NCI-H2107 treated with DMSO at 0.1 percent for 48 hours (cell line): ENCODE measurements around the gene TLE4.

Source experiments
- DNase-seq: peaks from one replicate; lab custom pipeline; 2025; ENCODE audit not compliant: unreplicated experiment; lab: John Stamatoyannopoulos, UW

TLE4 gene

DNA sequence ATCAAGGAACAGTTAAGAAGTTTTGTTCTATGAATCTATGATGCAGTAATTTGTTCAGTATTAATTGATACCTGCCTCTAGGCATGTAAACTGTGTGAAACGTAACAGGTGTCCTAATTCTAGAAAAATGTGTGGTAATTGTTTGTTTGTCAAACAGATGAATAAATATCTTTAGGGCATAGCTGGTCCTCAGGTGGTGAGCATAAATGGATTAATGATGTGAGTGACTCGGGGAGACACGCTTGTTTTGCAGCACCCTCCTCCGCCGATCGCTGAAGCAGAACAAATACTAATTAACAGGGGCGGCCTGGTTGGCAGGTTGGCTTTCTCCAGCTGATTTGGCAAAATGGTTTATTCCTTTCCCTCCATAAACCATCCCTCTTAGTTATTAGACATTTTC, 88.8 kb downstream of the TLE4 start:
- DNase-seq, result no peak

DNA sequence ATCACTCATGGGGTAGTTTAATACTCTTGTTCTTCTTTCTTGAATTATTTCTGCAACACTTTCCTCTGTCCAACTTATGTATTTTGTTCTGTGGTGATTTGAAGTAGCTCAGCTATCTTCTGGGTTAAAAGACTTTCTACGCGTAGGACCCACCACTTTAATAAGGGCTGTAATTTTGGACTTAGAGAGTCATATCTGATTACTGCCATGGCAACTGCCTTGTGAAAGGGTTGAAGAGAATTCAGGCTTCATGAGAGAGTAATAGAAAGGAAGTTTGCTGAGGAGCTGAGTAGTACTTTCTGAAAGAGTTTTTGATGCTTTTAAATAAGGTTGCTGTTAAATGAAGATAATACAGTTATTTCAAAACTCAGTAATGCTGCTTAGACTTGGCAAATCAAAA, 89.5 kb downstream of the TLE4 start:
- no peak for DNase-seq

DNA sequence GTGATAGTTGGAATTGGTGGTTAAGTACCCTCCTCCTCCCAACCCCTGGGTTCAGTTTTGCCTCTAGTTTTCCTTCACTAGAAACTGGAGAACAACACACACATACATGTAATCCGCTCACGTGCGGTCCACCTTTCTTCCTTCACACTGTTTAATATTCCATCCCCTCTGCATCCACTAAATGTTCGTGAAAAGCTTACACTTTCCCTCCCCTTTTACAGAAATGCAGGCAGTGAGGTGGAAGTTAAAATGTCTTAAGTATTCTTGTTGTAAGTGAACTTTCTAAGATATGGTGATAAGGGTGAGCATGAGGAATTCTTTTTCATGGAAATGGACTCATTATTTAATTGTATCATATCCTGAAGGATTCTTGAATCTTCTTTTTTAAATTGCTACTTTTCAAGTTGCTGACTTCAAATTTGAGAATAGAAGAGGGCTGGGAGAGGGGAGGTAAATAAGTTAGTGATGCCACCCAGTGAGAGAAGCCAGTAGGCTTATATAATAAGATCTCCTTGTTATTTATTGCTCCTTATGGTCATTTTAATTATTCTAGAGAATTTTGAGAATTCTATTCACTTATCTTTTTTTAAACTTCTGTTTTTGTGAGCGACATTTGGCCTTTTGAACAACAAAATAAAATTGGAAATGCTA, 90.2 kb downstream of the TLE4 start:
- no peak for DNase-seq

DNA sequence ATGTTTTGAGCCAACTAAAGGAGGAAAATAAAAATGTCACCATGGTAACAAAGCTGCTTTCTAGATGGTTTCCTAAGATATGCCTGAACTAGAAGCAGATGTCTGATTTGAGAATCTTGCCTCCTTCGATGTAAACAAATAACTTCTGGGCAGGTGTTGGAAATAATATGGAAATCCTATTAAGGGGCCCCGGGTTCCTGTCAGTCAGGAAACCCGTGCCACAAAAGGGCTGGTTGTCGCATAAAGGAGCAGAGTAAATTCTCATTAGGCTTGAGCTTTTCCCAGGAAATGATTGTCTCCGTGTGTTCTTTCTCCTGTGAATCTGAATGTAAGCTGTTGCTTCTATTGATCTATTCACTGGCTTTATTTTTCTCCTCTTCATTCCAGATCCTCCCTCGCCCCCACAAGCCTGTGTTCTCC, 90.8 kb downstream of the TLE4 start:
- DNase-seq, result no peak

DNA sequence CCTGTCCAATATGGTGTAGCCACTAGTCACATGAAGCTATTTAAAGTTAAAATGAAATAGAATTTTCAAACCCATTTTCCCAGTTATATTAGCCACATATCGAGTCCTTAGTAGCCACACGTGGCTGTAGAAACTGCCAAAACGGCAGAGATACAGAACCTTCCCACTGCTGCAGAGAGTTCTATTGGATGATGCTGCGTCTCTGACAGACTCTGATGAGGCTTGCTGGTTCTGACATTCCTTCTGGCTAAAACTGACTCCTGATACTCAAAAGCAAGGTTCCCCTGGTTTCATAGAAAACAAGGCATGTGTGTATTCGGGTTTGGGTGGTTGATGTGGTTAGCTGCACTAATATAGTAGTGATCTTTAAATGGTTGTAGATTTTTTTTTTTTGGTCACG, 91.5 kb downstream of the TLE4 start:
- DNase-seq, result no peak

DNA sequence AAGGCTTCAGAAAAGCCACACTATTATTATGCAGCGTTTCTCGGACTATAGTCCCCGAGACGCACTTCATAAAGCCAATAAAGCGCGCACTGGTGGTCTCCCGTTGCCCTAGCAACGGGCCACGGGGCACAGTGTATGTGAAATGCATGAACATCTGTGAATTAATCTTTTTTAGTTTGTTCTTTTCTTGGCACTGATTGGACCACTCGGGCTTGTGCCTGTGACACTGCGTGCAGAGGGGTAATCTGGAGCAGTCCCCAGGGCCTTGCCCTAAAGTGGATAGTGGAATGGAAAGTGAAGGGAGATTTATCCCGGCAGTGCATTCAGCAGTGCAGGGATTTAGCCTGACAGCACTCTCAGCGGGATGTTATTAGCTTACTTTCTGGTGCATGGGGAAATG, 92.1 kb downstream of the TLE4 start:
- DNase-seq, result no peak

DNA sequence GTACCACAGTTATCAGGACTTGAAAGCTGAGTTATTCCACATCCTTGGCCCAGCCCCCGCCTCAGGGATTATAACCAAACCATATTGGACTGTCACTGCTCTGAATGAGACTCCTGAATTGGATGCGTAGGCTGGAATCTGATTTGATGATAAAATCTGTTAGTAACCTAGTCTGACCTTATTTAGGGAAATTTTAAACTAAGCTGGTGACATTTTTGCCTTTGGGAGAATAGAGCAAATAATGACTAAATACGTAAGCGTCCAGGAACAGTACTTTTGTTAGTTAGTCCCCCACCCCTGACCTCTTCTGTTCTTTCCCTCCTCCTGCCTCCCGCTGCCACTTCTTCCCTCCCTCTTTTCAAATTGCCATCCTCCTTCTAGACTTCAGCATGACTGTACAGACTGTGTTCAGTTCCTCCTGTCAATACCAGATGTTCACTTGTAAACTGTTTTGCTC, 92.6 kb downstream of the TLE4 start:
- DNase-seq, result no peak

DNA sequence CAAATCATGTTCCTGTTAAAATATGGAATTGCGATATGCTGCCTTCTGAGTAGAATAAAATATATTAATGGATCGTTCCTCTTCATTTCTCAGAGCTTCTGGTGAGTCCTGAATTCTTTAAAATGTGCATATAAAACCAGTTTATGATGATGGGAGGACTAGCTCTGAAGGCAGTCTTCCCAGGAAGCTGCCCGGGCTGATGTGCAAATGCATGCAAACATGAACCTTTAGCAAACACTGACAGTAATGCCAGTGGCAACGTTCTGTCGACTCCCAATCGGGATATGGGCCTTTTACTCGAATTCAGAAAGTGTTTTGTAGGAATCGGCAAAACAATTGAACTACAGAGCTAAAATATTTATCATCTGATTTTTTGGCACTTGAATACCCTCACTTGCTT, 93.6 kb downstream of the TLE4 start:
- no peak for DNase-seq

DNA sequence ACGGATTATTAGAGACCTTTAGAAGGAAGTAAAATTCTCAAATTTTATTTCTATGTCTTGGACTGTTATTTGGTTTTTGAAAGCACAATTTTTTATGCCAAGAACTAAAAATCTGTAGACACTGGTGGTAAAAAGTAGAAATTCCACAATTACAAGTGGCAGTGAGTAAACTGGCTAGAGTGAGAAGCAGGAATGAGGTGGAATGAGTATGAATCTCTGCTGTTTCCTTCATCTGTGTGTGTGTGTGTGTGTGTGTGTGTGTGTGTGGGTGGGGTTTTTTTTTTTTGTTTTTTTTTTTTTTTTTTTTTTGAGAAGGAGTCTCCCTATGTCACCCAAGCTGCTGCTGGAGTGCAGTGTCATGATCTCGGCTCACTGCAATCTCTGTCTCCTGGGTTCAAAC, 94.2 kb downstream of the TLE4 start:
- no peak for DNase-seq

DNA sequence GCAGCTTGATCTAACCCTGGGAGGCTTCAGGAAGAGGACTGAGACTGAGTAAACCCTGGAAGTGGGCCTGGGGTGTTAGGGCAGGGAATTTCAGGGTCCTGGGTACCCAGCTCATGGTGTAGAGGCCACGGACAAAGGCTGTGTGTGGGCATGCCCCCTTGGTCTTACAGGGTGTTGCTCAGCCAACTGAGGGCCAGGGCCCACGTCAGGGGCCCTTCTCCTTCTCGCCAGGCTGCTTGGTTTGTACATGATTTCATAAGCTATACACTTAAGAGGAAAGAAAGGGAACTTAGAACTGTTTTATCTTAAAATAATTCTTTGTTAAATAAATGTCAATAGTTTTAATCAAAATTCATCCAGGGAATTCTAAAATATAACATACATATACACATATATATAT, 95.4 kb downstream of the TLE4 start:
- DNase-seq, result no peak

DNA sequence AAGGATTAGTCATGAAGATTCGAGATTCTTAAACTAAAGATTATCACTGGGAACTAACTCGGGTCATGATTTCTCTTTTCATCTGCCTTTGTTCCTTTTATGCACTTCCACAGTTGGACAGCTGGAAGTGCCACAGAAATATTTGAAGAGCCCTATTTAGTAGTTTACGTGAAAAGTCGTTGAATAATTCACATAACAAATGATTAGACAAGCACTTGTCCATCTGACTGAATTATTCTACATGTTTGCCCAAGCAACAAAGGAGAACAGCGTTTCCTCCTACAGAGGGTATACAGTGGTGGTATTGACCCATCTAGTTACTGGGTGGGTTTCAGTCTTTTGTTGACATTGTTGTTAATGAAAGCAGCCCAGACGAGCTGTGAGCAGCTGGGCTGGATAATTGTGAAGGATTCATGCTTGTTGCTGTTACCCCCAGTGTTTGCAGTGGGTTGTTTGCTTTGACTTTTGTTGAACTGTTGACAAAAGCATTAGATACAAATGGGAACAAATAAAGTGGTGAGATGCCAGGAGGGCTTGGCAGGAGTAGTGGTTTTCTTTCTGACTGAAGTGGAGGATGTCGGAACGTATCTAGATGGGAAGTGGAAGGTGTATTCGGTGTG, 96.2 kb downstream of the TLE4 start:
- peak; percentile 90 for DNase-seq

DNA sequence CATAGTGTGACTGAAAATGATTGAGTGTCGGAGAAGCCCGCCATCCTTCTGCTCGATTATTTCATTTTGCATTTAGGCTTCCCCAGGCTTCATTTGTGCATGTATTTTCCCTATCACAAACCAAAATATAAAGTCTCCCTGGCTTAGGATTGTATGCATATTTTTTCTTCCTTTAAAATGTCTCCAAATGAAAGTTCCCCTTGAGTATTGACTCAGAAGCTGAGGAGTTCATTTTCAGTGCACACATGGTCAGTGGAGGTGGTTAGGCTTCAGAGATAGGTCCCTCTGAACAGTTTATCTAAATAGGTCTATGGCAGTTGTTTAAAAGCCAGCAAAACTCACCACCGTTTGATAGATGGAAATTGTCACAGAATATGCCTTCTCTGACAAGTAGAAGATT, 97.2 kb downstream of the TLE4 start:
- no peak for DNase-seq

DNA sequence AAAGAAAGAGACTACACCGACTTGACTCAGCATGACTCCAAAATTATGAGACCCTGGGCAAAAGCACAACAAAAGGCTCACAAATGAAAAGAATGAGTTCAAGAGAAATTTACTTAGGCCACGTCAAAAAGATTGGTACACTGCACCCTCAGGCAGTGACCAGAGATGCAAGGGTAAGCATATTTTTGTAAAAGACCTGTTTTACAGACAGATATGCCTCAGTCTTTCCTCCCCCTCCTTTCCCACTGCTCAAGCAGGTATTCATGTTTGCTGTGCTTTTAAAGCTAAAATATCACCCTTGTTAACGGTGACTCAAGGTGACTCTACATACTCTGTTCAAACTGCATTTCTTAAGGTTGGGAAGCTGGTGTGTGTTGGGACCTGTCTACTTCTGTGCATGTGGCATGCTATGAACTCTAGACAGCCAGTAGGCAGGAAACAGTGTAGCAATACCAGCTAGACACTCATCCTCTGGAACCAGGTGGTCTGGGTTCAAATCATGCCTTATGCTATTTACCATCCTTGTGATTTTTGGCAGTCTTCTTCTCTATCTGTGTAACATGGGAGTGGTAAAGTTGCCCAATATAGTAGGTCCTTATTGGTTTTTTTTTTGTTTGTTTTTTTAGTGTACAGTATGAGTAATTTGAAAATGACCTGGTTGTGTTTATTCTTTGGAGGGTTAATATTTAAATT, 98.7 kb downstream of the TLE4 start:
- DNase-seq, result no peak

DNA sequence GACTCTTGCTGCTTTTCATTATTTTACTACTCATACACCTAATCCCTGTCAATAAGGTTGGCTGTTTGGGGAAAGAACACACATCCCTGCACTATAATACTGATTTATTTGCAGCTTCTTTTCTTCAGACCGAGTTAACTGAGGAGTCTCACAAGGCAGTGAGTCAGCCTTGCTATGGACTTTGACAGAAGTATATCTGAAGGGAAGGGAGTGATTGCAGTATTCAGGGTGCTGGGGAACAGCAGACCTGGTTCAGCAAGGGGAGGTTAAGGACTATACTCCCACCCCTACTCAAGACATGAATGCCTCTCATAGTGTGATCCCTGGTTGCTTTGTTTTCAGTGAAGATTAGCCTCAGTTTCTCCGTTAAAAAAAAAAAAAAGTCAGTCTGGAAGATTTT, 99.8 kb downstream of the TLE4 start:
- no peak for DNase-seq

DNA sequence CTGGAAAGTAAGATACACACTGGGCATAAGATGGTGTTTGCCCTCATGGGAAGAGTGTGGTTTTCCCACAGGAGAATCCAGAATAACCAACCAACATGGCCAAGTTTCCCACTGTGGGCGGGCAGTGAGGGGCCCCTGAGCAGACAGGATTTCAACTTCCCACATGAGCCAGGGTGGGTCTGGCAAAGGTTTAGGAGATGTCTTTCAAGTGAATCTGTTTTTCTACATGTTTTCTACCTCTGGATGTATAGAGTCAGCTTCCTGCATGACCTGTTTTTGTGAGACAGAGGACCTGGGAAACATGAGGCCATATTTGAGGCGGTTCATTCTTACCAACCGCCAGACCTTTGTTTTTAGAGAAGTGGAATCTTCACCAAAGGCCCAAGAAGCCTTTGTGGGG, 100.5 kb downstream of the TLE4 start:
- no peak for DNase-seq

DNA sequence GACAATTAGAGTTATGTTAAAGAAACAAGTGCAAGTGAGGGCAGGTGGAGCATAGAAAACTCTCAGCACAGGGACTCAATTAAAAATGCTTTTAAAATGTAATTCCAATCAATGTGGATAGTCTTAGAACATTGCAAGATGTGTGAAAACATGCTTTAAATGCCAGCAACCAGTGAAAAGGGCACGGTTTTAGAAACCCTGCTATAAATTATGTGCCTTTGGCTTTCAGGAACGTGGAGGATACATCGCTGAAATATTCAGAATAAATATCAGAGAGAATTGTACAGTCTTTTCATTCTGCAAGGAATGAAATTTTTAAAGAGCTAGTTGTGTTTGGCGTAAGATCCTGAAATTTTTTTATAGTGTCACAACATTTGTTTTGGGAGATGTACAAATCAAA, 101.1 kb downstream of the TLE4 start:
- DNase-seq, result no peak

DNA sequence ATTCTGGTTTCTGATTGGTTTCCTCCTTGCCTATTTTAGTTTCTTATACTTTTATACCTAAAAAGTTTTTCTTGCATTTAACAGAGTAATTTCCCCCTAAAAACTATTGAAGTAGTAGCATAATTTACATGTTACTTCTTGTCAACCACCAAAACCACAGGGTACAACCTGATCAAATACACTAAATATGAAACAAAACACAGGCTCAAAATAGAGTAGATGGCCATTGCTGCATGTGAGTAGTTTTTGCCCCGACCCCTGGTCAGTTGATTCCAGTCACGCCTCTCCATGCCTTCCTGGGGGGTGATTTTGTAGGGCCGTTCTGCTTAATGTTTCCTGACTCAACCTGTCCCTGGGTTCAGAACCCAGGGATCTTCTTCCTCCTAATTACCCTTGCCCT, 101.8 kb downstream of the TLE4 start:
- DNase-seq, result no peak

DNA sequence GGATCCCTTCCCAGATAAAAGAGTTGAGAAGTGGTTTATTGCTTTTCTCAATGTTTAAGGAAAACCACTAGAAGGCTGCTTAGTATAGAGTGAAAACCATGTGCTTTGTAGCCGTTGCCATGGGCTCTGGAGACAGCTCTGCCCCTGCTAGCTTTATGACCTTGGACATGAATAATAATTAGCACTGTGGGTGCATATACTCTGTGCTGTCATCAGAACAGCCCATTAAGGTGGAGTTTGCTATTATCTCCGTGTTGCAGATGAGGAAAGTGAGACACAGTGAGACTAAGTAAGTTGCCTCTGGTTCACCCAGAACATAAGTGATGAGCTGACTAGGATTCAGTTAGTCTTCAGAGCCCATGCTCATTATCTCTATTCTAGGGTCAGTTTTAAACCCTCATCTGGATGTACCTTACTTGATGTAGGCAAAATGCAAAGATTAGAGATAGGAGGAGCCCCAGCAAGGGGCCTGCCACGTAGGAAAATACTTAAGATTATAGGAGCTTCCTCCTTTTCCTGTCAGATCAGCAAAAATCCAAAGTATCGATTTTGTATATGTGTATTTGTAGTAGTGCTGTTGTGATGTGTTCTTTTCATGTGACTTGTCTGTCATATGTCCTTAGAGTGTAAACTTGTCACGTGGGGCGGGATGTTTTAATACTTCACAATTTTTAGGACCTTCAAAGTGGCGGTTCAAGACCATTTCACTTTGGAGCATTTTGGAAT, 102.5 kb downstream of the TLE4 start:
- no peak for DNase-seq

DNA sequence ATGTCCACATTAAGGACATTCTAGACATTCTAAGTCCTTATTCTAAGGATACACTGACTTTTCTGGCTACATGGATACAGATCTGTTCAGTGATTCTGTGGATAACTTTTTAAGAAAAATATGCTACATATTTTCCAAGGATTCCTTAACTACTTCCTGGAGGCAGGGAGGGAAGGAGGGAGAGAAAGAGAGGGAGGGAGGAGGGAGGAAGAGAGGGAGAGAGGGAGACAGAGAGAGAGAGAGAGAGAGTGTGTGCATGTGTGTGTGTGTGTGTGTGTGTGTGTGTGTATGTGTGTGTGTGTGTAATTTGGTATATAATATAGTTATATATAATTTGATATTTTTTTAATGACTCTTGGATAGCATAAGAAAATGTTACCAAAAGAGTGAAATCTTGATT, 109.8 kb downstream of the TLE4 start:
- no peak for DNase-seq

DNA sequence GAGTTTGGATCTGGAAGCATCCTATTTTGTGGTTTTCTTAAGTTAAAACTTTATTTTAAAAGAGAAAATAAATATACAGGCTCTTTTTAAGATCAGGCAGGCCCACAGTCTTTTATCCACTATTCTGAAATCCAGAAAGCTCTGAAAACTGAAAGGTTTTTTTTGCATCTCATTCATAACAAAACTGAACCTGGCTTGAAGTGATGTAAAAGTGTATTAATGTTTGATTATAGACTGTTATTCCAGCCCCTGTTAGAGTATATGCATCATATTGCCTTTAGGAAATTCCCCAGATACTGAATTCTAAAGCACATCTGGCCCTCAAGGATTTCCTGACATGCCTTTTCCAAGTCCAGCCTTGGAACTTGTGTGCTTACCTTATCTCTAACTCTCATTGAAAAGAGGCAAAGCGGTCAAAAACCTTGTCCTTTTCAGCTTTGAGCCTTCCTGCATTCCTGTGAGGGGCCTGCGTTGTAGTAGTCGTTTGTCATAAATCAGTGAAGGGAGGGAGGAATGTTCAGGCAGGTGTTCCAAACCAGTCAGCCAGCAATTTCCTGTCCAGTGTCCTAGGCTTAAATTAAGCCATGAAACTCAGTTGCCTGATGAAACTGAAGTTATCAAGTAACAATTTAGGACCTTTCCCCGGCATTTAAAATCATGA, 110.4 kb downstream of the TLE4 start:
- no peak for DNase-seq

DNA sequence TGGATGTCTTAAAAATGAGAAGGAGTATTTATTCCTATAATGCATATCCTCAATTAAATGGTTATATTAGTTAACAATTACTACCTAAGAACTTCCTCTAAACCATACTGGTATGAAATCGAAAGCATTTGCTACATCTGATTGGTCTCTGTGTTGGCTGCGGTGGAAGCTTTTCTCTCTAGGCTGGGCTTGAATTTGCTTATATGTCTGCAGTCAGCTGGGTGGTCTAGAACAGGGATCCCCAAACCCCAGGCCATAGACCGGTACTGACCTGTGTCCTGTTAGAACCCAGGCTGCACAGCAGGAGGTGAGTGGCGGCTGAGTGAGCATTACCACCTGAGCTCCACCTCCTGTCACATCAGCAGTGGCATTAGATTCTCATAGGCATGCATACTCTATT, 112.3 kb downstream of the TLE4 start:
- DNase-seq, result no peak
